ENCODE data around the gene AUTS2.

Gene AUTS2

GRCh38 chr7:69825113-69825972 is 227.1 kb downstream of the AUTS2 start:
- DNase-seq (ENCODE audit: low spot score): no peak
- TF ChIP-seq CTCF (IDR thresholded peaks at IDR 0.05; ENCODE audit: extremely low read depth, missing control alignments): peak; percentile 18

DNA sequence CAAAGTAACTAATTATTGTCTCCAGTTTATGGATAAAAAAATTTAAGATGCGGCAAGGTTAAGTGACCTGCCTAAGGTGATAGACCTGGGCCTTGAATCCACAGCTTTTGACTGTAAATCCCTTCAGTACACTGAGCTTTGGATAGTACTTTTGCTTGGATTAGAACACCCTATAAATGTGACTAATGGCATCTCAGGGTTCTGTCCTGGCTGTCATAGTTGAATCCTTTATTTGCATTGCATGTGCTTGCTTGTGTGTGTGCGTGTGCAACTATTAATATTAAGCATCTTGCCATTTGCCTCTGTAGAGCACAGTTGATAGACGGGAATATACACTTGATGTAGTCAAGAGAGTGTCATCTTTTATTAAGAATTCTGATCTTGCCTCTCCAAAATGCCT is 228.0 kb downstream of the AUTS2 start:
- DNase-seq (ENCODE audit: low spot score): no peak
- TF ChIP-seq CTCF (IDR thresholded peaks at IDR 0.05; ENCODE audit: extremely low read depth, missing control alignments): no peak

DNA sequence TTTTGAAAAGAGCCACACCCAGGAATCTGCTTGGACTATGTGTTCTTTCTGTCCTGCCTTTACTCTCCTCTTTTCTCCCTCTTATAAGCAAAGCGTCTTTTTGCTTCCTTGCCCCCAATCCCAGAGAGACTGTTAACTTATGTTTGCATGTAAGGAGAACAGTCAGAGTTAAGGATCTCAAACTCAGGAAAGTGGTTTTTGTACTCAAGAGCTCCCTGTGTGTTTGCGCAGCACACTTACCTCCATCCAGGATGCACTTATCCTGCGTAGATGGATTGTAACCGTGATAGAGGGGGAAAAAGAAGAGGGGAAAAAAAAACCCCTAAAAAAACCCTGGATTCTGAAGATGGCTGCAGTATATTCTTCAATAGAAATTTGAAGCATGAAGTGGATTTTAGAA is 228.9 kb downstream of the AUTS2 start:
- DNase-seq (ENCODE audit: low spot score): no peak
- TF ChIP-seq CTCF (IDR thresholded peaks at IDR 0.05; ENCODE audit: extremely low read depth, missing control alignments): no peak

GRCh38 chr7:69827558-69827957 is 229.3 kb downstream of the AUTS2 start:
- no peak for TF ChIP-seq CTCF (IDR thresholded peaks at IDR 0.05; ENCODE audit: extremely low read depth, missing control alignments)
- DNase-seq (ENCODE audit: low spot score): no peak

GRCh38 chr7:69832356-69832755 is 234.1 kb downstream of the AUTS2 start:
- no peak for DNase-seq (ENCODE audit: low spot score)
- no peak for TF ChIP-seq CTCF (IDR thresholded peaks at IDR 0.05; ENCODE audit: extremely low read depth, missing control alignments)

DNA sequence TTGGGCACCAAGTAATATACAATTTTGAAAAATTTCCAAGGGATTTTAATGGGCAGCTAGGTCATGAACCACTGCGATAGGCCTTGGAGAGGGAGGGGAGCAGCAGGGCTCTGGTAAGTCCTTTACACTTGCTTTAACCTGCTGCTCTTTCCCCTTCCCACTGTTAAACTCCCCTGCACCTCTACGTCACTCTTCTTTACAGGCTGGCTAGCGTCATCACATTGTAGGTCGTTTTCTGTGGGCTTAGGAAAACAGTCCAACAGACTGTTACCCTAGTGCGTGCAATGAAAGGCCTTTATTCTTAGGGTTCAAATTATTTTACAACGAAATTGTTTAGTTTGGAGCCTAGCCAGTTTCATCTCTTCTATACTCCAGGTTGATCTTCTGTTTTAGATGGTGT is 235.7 kb downstream of the AUTS2 start:
- no peak for TF ChIP-seq CTCF (IDR thresholded peaks at IDR 0.05; ENCODE audit: extremely low read depth, missing control alignments)
- no peak for DNase-seq (ENCODE audit: low spot score)

DNA sequence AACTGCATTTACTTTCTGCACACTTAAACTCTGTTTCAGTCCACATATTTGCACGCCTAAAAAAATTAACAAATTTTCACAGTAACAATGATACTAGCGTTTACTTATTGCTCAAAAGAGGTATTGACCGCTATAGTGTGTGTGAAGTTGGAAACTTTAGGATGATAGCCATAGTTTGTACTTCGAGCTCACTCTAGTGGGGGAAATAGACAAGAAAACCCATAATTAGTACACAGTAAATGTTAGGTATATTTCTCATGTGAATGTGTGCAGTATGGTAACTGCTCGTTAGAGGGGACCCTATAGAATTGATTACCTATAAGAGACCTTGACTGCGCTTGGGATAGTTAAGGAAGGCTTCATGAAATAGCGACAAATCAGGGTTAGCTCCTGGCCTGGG is 238.4 kb downstream of the AUTS2 start:
- no peak for TF ChIP-seq CTCF (IDR thresholded peaks at IDR 0.05; ENCODE audit: extremely low read depth, missing control alignments)
- no peak for DNase-seq (ENCODE audit: low spot score)
